HG02759 (cell line): Measurements from ENCODE around the gene TAF11L2.
"Not testable (repeated sequence)": the region's sequence is repeated elsewhere in the genome, so short reads cannot be mapped to it uniquely, and the experiment has no call there.

ENCODE experiments used
- ATAC-seq: cut with Tn5 transposase; IDR thresholded peaks from one replicate; pipeline ENCODE4 v1.9.1; 2021; ENCODE audit warnings: mild to moderate bottlenecking, moderate library complexity; ENCODE audit not compliant: unreplicated experiment

Gene TAF11L2

DNA sequence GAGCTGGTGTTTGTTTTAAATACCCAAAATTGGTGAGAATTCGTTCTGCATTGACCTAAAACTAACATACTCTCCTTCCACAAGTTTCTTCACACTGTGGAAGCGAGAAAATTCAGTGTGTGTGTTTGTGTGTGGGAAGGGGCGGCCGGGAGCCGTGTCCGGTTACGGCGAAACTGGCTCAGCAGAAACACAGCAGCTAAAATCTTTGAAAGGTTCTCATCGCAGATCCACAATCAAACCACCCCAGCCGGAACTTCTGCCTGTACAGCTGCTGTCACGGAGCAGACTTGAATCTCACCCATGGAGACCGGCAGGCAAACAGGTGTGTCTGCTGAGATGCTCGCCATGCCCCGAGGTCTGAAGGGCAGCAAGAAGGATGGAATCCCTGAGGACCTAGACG is 26.9 kb downstream of the TAF11L2 start, which contains the start of gene TAF11L5:
Gene TAF11L5, plus strand, starts transcription at position 301 of the 400 bp plus-strand sequence.
- ATAC-seq, result not testable (repeated sequence)

DNA sequence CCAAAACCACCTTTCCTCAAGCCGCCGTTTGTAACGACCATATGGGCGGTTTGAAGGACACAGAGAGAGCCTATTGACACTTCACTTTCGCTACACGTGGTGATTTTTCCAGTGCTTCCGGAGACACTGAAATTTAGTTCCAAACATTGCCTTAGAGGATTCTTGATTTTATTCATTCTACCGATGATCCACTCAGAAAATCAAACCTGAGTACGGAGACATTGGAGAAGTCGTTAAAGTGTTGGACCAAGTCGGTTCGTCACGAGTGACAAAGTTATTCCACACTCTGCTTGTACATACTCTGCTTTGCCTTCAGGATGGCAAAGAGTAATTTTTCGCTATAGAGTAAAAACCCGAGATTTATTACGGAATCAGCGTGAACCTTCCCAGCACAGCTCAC is 28.5 kb downstream of the TAF11L2 start:
- not testable (repeated sequence) for ATAC-seq

DNA sequence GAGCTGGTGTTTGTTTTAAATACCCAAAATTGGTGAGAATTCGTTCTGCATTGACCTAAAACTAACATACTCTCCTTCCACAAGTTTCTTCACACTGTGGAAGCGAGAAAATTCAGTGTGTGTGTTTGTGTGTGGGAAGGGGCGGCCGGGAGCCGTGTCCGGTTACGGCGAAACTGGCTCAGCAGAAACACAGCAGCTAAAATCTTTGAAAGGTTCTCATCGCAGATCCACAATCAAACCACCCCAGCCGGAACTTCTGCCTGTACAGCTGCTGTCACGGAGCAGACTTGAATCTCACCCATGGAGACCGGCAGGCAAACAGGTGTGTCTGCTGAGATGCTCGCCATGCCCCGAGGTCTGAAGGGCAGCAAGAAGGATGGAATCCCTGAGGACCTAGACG is 30.3 kb downstream of the TAF11L2 start, which contains the start of gene TAF11L6:
Gene TAF11L6, plus strand, starts transcription at position 301 of the 400 bp plus-strand sequence.
- not testable (repeated sequence) for ATAC-seq
